Hematopoietic multipotent progenitor cell treated with erythropoietin and hydrocortisone succinate and interleukin-3 and kit ligand, for 17 days (in vitro differentiated cells): ENCODE data around the gene SLC25A19.
"Not testable (repeated sequence)": the region's sequence is repeated elsewhere in the genome, so short reads cannot be mapped to it uniquely, and the experiment has no call there.

Source experiments
- DNase-seq: peaks from one replicate; pipeline ENCODE4 v3.0.0-alpha.2; 2015; ENCODE audit warnings: low spot score

The SLC25A19 gene

GRCh38 chr17:75267411-75268232 lies 21.6 kb downstream of the SLC25A19 start:
- no peak for DNase-seq

DNA sequence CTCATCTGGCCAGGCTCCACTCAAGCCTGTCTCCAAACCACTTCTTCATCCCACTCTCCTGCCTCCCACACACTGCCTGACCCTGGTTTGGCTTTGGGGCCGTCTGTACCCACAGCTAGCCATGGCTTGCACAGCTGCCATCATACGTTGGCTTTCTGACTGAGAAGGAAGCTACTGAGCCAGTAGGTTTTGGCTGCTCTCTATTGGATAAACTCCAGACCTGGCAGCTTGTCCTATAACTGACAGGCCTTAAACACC lies 22.2 kb downstream of the SLC25A19 start:
- DNase-seq, result no peak

DNA sequence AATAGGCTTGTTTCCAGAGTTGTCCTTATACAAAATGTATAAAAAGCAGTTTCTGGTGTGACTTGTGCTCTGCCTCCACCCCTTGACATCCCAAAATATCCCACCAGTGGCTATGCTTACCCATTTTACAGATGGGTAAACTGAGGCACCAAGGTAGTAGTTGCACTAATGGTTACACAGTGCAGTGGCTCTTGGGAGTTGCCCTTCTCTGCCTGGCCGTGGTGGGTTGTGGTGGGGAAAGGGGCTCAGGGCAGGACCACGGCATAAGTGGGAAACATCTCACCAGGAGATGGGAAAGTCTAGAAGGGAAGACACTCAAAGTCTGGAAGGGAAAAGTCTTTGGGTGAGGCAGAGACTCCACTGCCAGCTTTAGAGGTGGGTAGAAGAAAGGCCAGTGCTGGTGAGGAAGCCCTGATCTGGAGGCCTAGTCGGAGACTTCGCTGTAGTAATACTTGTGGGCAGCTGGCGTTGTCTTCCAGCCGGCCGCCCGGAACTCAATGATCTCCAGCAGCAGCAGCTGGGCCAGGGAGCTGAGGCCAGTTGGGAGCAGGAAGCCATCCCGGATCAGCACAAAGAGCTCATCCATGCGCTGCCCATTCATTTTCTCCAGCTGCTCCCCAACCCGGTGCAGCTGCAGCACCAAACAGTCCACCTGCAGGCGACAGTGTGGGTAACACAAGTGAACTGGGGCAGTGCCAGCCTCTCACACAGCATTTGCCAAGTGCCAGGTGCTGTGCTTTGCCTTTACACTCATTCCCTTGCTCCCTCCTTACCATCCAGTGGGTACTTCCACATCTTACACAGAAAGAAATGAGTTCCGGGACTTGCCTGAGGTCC lies 22.7 kb downstream of the SLC25A19 start:
- no peak for DNase-seq

- no peak for DNase-seq
Measured at GRCh38 chr17:75265614-75266315, 23.5 kb downstream of the SLC25A19 start.

DNA sequence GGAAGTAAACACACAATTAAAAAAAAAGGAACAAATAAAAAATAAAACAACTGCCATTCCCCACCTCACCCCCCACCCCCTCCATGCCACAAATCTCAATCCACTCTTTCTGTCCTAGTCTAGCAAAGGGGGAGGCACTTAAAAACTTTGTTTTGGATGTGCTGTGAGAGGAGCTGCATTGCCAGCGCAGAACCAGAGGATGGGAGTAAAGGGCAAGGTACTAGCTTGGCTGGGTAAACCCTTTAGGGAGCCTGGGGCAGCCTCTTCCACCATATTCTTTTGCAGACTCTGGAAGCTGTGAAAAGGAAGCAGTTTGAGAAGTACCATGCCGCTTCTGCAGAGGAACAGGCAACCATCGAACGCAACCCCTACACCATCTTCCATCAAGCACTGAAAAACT lies 26.2 kb downstream of the SLC25A19 start:
- no peak for DNase-seq

GRCh38 chr17:75262112-75262606 lies 27.1 kb downstream of the SLC25A19 start:
- DNase-seq, result no peak

GRCh38 chr17:75261336-75262111 lies 27.7 kb downstream of the SLC25A19 start, which contains the start of the genes GGA3 and MRPS7:
GGA3 (minus strand) TSS chr17:75261606; CDS start chr17:75261587, 19 bp downstream.
MRPS7 (plus strand) TSS chr17:75261879; CDS start chr17:75261901, 22 bp downstream.
- DNase-seq, result peak; percentile 97

- DNase-seq, result no peak
Measured at GRCh38 chr17:75260641-75261335, 28.4 kb downstream of the SLC25A19 start.

GRCh38 chr17:75257228-75257627 lies 32.0 kb downstream of the SLC25A19 start:
- DNase-seq, result not testable (repeated sequence)

DNA sequence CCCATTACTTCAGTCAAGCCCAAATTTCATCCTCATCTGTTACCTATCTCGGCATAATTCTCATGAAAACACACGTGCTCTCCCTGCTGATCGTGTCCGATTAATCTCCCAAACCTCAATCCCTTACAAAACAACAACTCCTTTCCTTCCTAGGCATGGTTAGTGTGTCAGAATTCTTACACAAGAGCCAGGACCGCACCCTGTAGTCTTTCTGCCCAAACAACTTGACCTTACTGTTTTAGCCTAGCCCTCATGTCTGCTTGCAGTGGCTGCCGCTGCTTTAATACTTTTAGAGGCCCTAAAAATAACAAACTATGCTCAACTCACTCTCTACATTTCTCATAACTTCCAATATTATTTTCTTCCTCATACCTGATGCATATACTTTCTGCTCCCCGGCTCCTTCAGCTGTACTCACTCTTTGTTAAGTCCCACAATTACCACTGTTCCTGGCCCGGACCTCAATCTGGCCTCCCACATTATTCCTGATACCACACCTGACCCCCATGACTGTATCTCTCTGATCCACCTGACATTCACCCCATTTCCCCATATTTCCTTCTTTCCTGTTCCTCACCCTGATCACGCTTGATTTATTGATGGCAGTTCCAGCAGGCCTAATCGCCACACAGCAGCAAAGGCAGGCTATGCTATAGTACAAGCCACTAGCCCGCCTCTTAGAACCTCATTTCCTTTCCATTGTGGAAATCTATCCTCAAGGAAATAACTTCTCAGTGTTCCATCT lies 33.1 kb downstream of the SLC25A19 start:
- not testable (repeated sequence) for DNase-seq

GRCh38 chr17:75252039-75252816 lies 37.0 kb downstream of the SLC25A19 start:
- DNase-seq, result no peak

GRCh38 chr17:75250009-75250471 lies 39.2 kb downstream of the SLC25A19 start:
- DNase-seq, result no peak

DNA sequence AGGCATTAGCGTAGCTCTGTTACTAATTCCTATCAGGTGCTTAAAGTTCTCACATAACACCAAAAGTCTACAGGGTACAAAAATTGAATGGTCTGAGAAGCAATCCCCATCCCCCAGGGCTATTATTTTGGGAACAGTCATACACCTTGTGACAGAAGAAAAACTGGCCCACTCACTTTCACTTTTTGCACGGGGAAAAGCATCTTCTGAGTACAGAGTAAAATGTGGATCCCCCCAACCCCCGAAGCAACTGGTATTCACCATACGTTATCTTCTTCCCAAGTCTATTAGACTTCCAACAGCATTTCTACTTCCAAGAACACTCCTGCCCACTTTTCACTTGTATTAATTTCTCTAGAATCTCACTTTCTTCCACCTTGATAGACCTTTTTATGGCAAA lies 39.7 kb downstream of the SLC25A19 start:
- DNase-seq, result no peak

- no peak for DNase-seq
Measured at GRCh38 chr17:75246404-75246803, 42.8 kb downstream of the SLC25A19 start.

GRCh38 chr17:75245011-75245410 lies 44.2 kb downstream of the SLC25A19 start:
- DNase-seq, result no peak

- no peak for DNase-seq
Measured at GRCh38 chr17:75244133-75244866, 44.9 kb downstream of the SLC25A19 start.

GRCh38 chr17:75242461-75243042 lies 46.7 kb downstream of the SLC25A19 start:
- no peak for DNase-seq

DNA sequence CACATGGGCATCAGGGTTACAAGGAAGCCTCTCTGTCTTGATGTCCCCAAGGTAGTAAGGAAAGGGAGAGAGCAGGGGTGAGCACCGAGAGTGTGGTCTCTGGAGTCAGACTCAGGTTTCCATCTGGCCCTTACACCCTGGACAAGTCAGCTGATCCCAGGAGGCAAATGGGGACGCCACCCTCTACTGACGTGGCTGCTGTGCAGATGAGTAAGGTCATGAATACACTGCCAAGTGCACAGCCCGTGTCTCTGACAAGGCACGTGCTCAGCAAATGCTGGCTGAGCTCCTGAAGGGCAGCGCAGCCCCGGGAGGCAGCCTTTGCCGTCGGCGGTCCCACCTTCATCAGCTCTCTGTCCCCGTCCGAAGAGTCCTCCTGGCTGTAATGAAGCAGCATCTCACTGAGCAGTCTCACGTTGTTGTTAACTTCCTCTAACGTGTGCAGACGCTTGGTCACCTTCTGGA lies 47.2 kb downstream of the SLC25A19 start:
- DNase-seq, result no peak
